ENCODE data around the gene PPP6R2. TPM values are rescaled to one million over a fixed set of nuclear protein-coding genes. Genes with fewer than 3 reads are reported as not detected.

The PPP6R2 gene
- total and polyA plus RNA-seq, 2 of the 8 experiments (the other 6 are each of a cell fraction or from before 2014, with no cell fraction given): 25.0 to 32.2 TPM

- H4K20me1 ChIP-seq (replicated peaks in 1 of 2; ENCODE audit: control insufficient read depth in 1 of 2, insufficient read depth in 2 of 2, low read length in 2 of 2): peaks cover 0 to 8% of the 10 kb centered on the region in 2 experiments
- peaks cover 9 to 33% (median 26%) of the 10 kb centered on the region in 4 experiments for H3K36me3 ChIP-seq (ENCODE audit: control insufficient read depth in 2 of 4, insufficient read depth in 4 of 4, low read length in 3 of 4)
- H3K27me3 ChIP-seq (replicated peaks in 1 of 4; ENCODE audit: control insufficient read depth in 3 of 4, extremely low read depth in 1 of 4, insufficient read depth in 3 of 4, low read length in 3 of 4): no peaks in the 10 kb centered on the region
- no peak overlapping the region for H3K4ac ChIP-seq (replicated peaks; ENCODE audit: insufficient read length, low read depth, low read length)
- H3K9ac ChIP-seq (replicated peaks in 1 of 4; ENCODE audit: extremely low read depth in 1 of 4, low read depth in 3 of 4, low read length in 3 of 4): no peak overlapping the region
- TF ChIP-seq RXRA (IDR thresholded peaks at IDR 0.05; ENCODE audit: insufficient read depth, low read depth, low read length) (no peak), EGR1 (IDR thresholded peaks at IDR 0.05; ENCODE audit: borderline replicate concordance, low read depth, low read length) (no peak), BRCA1 (IDR thresholded peaks at IDR 0.05; ENCODE audit: low read depth, low read length) (no peak), KDM5A (IDR thresholded peaks at IDR 0.05; ENCODE audit: low read length) (no peak), SIRT6 (IDR thresholded peaks at IDR 0.05; ENCODE audit: low read length) (no peak), CEBPB (IDR thresholded peaks at IDR 0.05; ENCODE audit: low read depth, low read length) (no peak), CHD1 (IDR thresholded peaks at IDR 0.05; ENCODE audit: low read depth, low read length) (no peak), NANOG (IDR thresholded peaks at IDR 0.05; ENCODE audit: insufficient read depth, low read depth, low read length, poor library complexity, severe bottlenecking) (no peak)
- H2AFZ ChIP-seq (ENCODE audit: low read length): no peak overlapping the region
- FAIRE-seq (no peak), DNase-seq (ENCODE audit: low read depth in 1 of 2, low spot score in 2 of 2) (no peak)
- H3K4me3 ChIP-seq (ENCODE audit: extremely low read depth in 1 of 4, insufficient read depth in 2 of 4, low read depth in 3 of 4, low read length in 4 of 4): no peak overlapping the region
- H2BK15ac ChIP-seq (ENCODE audit: low read length): no peak overlapping the region
- H3K9me3 ChIP-seq (ENCODE audit: insufficient read depth in 2 of 2, low read depth in 1 of 2, low read length in 1 of 2): no peaks in the 10 kb centered on the region
- H2BK20ac ChIP-seq (ENCODE audit: low read length): no peak overlapping the region
- H3K23ac ChIP-seq (ENCODE audit: insufficient read length): no peak overlapping the region
- 91% methylated on average over 21 of the region's 21 CpGs; no CpG with 5 or more reads in 1 of the 2 experiments for WGBS, 2 experiments (ENCODE audit: extremely low coverage in 1 of 2, insufficient coverage in 1 of 2, insufficient read length in 1 of 2, insufficient replicate concordance in 2 of 2, low coverage in 1 of 2, low lambda C conversion rate in 2 of 2, missing lambda C conversion rate in 1 of 2)
- no peak overlapping the region for H2BK12ac ChIP-seq (ENCODE audit: low read depth, low read length)
- ChIA-PET CTCF (ENCODE audit: partially characterized antibody) (interaction anchor here (1.0 to 3.1 kb wide), 2 partner anchors 13 to 23 kb away, joined by 4 to 10 read pairs; no protein-coding TSS in a partner anchor), POLR2A (ENCODE audit: partially characterized antibody) (no interaction called here)
- H3K18ac ChIP-seq (ENCODE audit: extremely low read depth, low read length): no peak overlapping the region
- no peak overlapping the region for H3K14ac ChIP-seq (ENCODE audit: insufficient read length)
- H3K79me2 ChIP-seq (ENCODE audit: control insufficient read depth in 1 of 2, insufficient read depth in 2 of 2, low read length in 2 of 2): no peaks in the 10 kb centered on the region
- no peak overlapping the region for H2BK5ac ChIP-seq (ENCODE audit: low read depth, low read length)
- no peak overlapping the region for H3K27ac ChIP-seq (ENCODE audit: low read depth, low read length)
- no peak overlapping the region for H2AK5ac ChIP-seq (ENCODE audit: low read depth, low read length)
- H3K4me1 ChIP-seq (replicated peaks in 1 of 4; ENCODE audit: control insufficient read depth in 3 of 4, insufficient read depth in 4 of 4, low read length in 3 of 4): no peaks in the 10 kb centered on the region
- H2BK120ac ChIP-seq (replicated peaks; ENCODE audit: low read depth, low read length): no peak overlapping the region
- no peak overlapping the region; the same call in 1 of the 2 replicates for H4K8ac ChIP-seq (ENCODE audit: extremely low read depth, insufficient read depth, low read length)
- H3K56ac ChIP-seq (replicated peaks; ENCODE audit: insufficient read length, low read depth, low read length): no peak overlapping the region
- H4K5ac ChIP-seq (ENCODE audit: insufficient read length, low read depth, low read length): no peak overlapping the region
- no peaks in the 10 kb centered on the region for H3K79me1 ChIP-seq (ENCODE audit: low read depth, low read length)
- no peak overlapping the region for H3K4me2 ChIP-seq (ENCODE audit: insufficient read depth in 1 of 2, low read depth in 2 of 2, low read length in 2 of 2)
- H3K23me2 ChIP-seq (ENCODE audit: low read depth, low read length): no peaks in the 10 kb centered on the region
- H4K91ac ChIP-seq (replicated peaks; ENCODE audit: insufficient read length, low read length): no peak overlapping the region
These were observed 80.1 kb downstream of the PPP6R2 start for GRCh38 chr22:50422961-50423815.
